IPS-NIHi7 (cell line): ENCODE results near the gene DNTT.

Experiments
- DNase-seq: peaks from one replicate; pipeline ENCODE4 v3.0.0; 2012; ENCODE audit warnings: mixed read lengths; ENCODE audit errors: extremely low spot score

DNTT gene

DNA sequence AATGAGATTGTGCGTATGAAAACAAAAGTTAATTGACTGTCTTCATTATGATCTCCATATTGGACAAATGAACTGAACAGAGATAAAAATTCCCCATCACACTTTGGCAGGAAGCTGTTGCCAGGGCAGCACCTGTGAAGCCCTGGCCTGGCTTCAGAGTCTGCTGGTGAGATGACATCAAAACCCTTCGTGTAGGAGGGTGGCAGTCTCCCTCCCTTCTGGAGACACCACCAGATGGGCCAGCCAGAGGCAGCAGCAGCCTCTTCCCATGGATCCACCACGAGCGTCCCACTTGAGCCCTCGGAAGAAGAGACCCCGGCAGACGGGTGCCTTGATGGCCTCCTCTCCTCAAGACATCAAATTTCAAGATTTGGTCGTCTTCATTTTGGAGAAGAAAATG is at the start of gene DNTT:
Gene DNTT, plus strand, starts transcription at position 205 of the 400 bp plus-strand sequence. Its CDS starts 64 bp downstream, at position 269.
- DNase-seq, result no peak

DNA sequence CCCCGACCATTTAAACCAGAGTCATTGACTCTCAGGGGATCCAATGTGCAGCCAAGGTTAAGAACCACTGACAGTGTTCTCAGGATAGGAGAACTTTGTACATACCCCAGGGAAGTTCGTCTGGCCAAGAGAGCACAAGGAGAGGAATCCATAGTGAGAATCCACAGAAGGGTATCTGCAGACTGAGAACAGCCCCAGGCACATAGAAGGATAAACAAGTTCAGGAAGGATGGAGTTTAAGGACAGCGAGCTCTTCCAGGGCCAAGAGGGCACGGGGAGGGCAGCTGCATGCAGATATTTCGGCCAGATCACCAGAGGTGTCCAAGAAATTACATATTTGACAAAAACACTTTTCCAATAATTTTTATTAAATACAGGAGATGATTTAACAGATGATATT is 49.3 kb upstream of the DNTT start:
- DNase-seq, result no peak

DNA sequence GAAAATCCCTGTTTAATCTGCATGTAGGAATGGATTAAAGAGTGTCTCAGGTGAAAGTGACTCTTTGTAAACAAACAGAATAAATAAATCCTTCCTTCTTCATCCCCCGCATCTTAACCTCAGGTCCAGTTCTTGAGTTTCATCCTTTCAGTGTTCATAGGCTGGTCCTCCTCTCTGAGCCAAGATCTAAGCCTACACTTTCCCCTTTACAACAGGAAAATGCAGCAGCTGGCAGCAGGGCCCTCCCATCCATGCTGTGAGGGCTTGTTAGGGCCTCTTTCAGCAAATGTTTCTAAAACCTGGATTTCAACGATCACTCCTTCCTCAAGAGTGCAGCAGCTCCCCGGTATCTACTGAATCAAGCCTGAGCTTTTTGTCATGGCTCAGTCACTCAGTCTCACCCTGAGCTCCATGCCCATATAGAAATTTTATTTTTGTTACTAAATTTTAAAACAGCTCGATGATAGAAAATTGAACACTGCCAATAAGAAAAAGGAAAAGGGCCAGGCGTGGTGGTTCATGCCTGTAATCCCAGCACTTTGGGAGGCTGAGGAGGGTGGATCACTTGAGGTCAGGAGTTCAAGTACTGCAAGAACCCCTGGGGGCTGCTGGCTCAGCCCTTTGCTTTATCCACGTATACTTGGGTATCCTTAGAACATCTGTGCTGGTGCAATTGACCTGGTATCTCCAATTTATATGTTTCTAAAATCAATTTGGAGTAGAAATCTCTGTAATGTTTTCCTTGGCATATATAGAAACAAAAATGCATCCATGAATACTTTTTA is 48.5 kb upstream of the DNTT start:
- no peak for DNase-seq

DNA sequence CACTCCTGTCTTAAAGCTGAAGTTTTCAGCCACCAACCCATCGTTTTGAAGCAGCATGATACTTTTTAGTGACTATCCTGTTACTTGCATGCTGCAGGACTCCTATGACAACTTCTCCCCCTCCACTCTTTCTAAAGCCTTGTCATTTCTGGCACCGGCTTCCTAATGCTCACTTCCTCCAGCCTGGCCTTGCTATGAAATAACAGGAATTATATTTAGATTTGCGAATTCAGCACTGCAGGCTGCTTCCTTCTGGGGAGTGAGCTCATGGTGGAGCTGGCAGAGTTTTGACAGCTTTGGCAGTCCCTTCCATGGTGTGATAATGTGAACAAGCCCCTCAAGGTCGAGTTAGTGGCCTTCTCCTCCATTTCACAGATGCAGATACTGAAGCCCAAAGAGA is 46.3 kb upstream of the DNTT start:
- DNase-seq, result no peak

DNA sequence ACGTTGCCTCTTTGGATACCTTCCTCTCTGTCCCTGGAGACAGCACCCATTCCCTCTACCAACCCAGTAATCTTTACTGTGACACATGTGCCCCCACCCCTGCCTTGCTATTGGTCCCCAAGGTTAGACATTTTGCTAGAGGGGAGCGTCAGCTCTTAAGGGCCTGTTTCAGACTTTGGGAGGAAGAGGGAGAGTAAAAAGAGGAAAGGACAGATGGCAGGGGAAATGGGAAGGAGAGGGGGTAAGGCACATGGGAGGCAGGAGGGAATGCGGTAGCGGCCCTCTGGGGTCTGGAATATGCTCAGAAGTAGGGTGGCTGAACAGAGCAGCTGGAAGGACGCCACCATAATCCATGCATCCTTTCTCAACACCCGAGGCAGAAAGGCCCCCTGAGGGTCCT is 45.1 kb upstream of the DNTT start:
- no peak for DNase-seq

- no peak for DNase-seq
Observed at GRCh38 chr10:96260014-96260413, 44.2 kb upstream of the DNTT start.

GRCh38 chr10:96261132-96261531 is 43.1 kb upstream of the DNTT start:
- DNase-seq, result no peak

- no peak for DNase-seq
Observed at GRCh38 chr10:96261930-96262329, 42.3 kb upstream of the DNTT start.

GRCh38 chr10:96263176-96263575 is 41.1 kb upstream of the DNTT start:
- DNase-seq, result no peak

DNA sequence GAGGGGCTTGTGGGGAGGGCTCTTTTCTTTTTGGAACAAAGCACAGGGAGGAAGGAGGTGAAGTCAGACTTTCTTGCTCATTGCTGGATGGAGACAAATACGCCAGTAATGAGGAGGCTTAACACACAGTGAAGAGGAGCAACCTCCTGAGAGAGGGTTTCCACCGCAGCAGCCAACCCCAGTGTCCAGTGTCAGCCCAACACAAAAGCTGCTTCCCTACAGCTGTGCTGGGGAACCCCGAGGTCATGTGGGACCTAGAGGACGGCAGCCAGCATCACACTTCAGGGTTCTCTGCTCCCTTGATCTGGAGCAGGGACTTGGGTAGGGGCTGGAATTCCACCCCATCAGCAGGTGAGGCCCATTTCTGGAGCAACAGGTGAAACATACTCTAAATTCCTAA is 40.6 kb upstream of the DNTT start:
- DNase-seq, result no peak

DNA sequence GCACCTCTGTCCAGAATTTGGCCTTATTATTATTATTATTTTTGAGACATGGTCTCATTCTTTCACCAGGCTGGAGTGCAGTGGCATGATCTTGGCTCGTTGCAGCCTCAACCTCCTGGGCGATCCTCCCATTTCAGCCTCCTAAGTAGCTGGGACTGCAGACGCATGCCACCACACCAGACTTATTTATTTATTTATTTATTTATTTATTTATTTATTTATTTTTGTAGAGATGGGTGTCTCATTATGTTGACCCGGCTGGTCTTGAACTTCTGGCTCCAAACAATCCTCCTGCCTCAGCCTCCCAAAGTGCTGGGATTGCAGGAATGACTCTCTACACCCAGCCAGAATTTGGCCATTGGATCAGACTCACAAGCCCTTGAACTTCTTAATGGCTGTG is 39.3 kb upstream of the DNTT start:
- no peak for DNase-seq

- no peak for DNase-seq
Observed at GRCh38 chr10:96266118-96266770, 38.0 kb upstream of the DNTT start.

GRCh38 chr10:96267234-96267705 is 37.0 kb upstream of the DNTT start:
- DNase-seq, result no peak

DNA sequence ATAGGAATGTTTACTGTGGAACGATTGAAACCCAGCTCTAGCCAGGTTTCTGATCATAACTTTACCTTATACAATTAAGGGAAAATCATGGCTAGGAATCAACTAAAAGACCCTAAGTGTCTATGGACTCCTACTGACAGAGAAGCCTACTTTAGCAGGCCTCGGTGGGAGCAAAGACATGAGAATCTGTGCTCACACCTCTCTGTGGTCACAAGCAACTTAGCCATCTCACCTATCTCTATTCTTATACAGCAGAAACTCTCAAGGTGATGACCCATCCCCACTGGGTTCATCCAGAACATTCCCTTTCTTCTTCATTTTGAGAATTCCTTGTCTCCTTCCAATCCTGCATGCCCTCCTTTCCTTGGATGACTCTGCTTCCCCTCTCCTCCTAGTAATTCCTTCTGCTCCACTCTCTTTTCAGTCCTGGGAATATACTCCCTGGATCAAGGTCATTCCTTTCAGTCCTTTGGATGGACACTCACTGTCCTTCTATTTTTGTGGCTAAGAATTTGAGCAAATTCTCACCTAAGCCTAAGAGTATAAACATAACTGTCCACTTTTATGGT is 35.8 kb upstream of the DNTT start:
- no peak for DNase-seq

- no peak for DNase-seq
Observed at GRCh38 chr10:96269438-96270300, 34.6 kb upstream of the DNTT start.

GRCh38 chr10:96270571-96270970 is 33.7 kb upstream of the DNTT start:
- no peak for DNase-seq

DNA sequence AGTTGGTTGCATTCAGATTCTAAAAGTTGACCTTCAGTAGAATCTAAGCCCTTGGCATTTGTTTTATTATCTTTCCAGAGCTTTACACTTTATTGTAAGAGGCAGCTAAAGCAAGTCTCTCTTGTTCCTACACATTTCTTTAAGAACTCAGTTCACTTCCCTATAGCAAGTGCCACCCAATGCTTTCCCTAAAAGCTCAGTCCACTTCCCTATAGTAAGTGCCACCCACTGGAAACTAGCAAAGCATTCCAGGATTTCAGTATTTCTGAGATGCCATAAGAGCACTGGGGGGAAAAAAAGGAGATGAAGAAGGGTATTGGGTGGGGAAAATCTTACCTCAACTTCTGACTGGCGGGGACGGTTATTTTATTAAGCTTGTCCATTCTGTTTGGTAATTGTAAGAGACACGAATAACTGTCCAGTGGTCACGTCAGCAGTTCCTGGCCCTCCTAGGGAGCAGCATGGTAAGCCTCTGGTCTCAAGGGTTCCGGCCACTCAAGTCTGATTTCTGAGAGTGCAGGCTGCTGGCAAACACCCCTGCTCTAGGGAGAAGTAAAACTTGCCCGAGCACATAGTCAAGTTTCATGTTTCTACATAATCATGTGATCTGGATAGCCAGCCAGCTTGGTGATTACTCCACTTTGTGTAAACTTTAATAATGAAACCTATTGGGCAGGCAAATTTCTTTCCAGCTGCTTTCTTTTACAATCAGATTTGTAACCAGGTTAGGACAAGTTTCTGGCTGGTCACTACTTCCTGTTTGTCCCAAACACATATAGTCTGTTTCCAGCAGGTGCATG is 33.0 kb upstream of the DNTT start, which contains the start of gene BLNK:
Gene BLNK, minus strand, starts transcription at position 554 of the 800 bp plus-strand sequence. Its CDS starts 171 bp downstream, at position 383.
- no peak for DNase-seq

GRCh38 chr10:96272316-96273280 is 31.6 kb upstream of the DNTT start:
- DNase-seq, result no peak

DNA sequence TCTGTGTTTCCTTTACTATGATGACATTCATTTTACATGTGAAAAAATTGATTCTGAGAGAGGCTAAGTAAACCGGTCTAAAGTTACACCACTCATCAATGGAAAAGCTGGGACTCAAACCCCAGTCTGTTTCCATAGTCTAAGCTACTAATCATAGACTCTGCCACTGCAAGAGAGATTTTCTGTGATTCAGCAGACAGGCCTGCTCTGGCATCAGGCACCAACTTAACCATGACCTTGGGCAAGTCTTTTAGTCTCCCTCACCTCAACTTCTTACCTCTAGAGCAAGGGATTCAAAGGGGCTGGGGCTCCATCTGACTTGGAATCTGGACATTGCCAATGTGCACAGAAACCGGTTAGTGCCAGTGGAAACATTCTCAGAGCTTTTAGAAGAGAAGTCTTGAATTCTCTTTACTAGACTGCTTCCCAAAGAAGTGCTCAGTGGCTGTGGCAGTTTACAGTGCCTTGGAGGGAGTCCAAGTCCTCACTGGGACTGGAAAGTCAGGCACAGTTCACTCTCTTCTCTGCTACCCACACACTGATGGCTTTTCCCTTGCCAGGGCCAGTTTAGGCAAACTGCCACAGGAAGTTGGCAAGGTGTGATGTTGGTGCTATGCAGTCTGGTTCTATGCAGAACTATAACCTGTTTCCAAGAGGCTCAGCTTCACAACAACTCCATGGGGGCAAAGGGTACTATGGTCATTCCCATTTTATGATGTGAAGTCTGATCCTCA is 28.4 kb upstream of the DNTT start:
- DNase-seq, result no peak
